Activated CD4-positive, CD25-positive, alpha-beta regulatory T cell (primary cell): ENCODE measurements around the gene RALGPS1.

ENCODE experiments used
- DNase-seq, 4 experiments: peaks; one replicate each; lab custom pipeline; 2025; lab: John Stamatoyannopoulos, UW

Gene RALGPS1

GRCh38 chr9:127193483-127193882, 278.9 kb downstream of the RALGPS1 start:
- DNase-seq = no peak

- DNase-seq = no peak
Measured at GRCh38 chr9:127194881-127195713, 280.5 kb downstream of the RALGPS1 start.

GRCh38 chr9:127195976-127196825, 281.6 kb downstream of the RALGPS1 start:
- DNase-seq = no peak

- DNase-seq = no peak
Measured at GRCh38 chr9:127196826-127197145, 282.2 kb downstream of the RALGPS1 start.

GRCh38 chr9:127197186-127197860, 282.7 kb downstream of the RALGPS1 start:
- no peak for DNase-seq

- DNase-seq = no peak
Measured at GRCh38 chr9:127197861-127198430, 283.4 kb downstream of the RALGPS1 start.

- DNase-seq = no peak
Measured at GRCh38 chr9:127198587-127198986, 284.0 kb downstream of the RALGPS1 start.

- DNase-seq = peak; percentile 31 to 67 (median 57)
Measured at GRCh38 chr9:127199001-127199791, 284.6 kb downstream of the RALGPS1 start.

GRCh38 chr9:127200106-127200862, 285.7 kb downstream of the RALGPS1 start:
- DNase-seq = no peak

GRCh38 chr9:127201071-127201541, 286.5 kb downstream of the RALGPS1 start:
- DNase-seq = no peak

GRCh38 chr9:127201731-127202130, 287.1 kb downstream of the RALGPS1 start:
- DNase-seq = no peak

GRCh38 chr9:127202461-127203169, 288.0 kb downstream of the RALGPS1 start:
- no peak for DNase-seq

GRCh38 chr9:127203681-127204327, 289.2 kb downstream of the RALGPS1 start:
- no peak for DNase-seq

- DNase-seq = no peak
Measured at GRCh38 chr9:127204771-127205470, 290.3 kb downstream of the RALGPS1 start.

- DNase-seq = no peak
Measured at GRCh38 chr9:127205952-127206351, 291.4 kb downstream of the RALGPS1 start.

- DNase-seq = no peak
Measured at GRCh38 chr9:127206666-127207065, 292.1 kb downstream of the RALGPS1 start.

- DNase-seq = no peak
Measured at GRCh38 chr9:127207734-127208410, 293.3 kb downstream of the RALGPS1 start.

GRCh38 chr9:127208416-127208815, 293.8 kb downstream of the RALGPS1 start:
- DNase-seq = no peak
